MCF 10A (cell line): Measurements from ENCODE around the gene SNX11. TPM values are rescaled to one million over a fixed set of nuclear protein-coding genes. Genes with fewer than 3 reads are reported as not detected.
A peak's percentile ranks its signal among the peaks of the same experiment; 100 is the strongest.

ENCODE experiments used
- BruUV-seq: library from RNA; stranded (reverse); fragments of 400-500 nt; replicated peaks from 2 replicates; lab custom pipeline; 2021; lab: Mats Ljungman, UMichigan
- CTCF ChIA-PET: fragments of 300-600 bp; sonication (Branson Sonifier 250); formaldehyde crosslinking; extraction: SDS; loops from one replicate; lab custom pipeline; 2021; ENCODE audit warnings: antibody characterized with exemption, inconsistent platforms; lab: Yijun Ruan, JAX
- POLR2A ChIA-PET: fragments of 300-600, 350-650 bp; sonication (Branson Sonifier 250); formaldehyde crosslinking; extraction: SDS; loops from one replicate; lab custom pipeline; 2020; ENCODE audit warnings: antibody characterized with exemption, inconsistent platforms; lab: Yijun Ruan, JAX
- DNase-seq: peaks from one replicate; pipeline ENCODE4 v3.0.0-alpha.2; 2018; ENCODE audit not compliant: unreplicated experiment
- H3K27ac Mint-ChIP-seq: one replicate; pipeline ENCODE4 v1.8.0; 2022; ENCODE audit warnings: mild to moderate bottlenecking, low read depth, mixed read lengths; ENCODE audit not compliant: unreplicated experiment
- H3K27me3 Mint-ChIP-seq: one replicate; pipeline ENCODE4 v1.8.0; 2022; ENCODE audit warnings: mixed read lengths; ENCODE audit not compliant: insufficient read depth, unreplicated experiment
- H3K36me3 Mint-ChIP-seq: one replicate; pipeline ENCODE4 v1.8.0; 2022; ENCODE audit warnings: mild to moderate bottlenecking, moderate library complexity, mixed read lengths; ENCODE audit not compliant: insufficient read depth, unreplicated experiment
- H3K4me1 Mint-ChIP-seq: one replicate; pipeline ENCODE4 v1.8.0; 2022; ENCODE audit warnings: mixed read lengths; ENCODE audit not compliant: insufficient read depth, unreplicated experiment
- H3K4me3 Mint-ChIP-seq: one replicate; pipeline ENCODE4 v1.8.0; 2022; ENCODE audit warnings: mild to moderate bottlenecking, moderate library complexity, mixed read lengths; ENCODE audit not compliant: unreplicated experiment
- H3K9me3 Mint-ChIP-seq: one replicate; pipeline ENCODE4 v1.8.0; 2022; ENCODE audit warnings: mixed read lengths; ENCODE audit not compliant: unreplicated experiment
- CTCF ChIP-seq: fragments of 200-600 bp; IDR thresholded peaks from one replicate; pipeline ENCODE4 v1.8.0; 2022; ENCODE audit warnings: antibody characterized with exemption, mild to moderate bottlenecking; ENCODE audit not compliant: unreplicated experiment
- intact Hi-C: fragments of 100-400 bp; cut with micrococcal nuclease; formaldehyde crosslinking; loops from 2 replicates; pipeline ENCODE4 v1.14.1; 2022
- total RNA-seq: library from RNA; stranded (reverse); gene quantifications from 2 replicates; pipeline ENCODE4 v1.2.3, GENCODE V29; 2022

Gene SNX11
- total RNA-seq, 1 experiment from 2014 or later: 24.2 TPM

- intact Hi-C loops: no loop called here
- H3K27ac Mint-ChIP-seq: no peak overlapping the region
- no TSS peak for BruUV-seq
- TF ChIP-seq CTCF: no peak
- ChIA-PET CTCF (interaction anchor here (0.9 to 1.7 kb wide), 3 partner anchors 10 to 142 kb away, joined by 3 to 5 read pairs (median 3); partner anchors contain the start of gene CDK5RAP3), POLR2A (interaction anchor here (0.6 kb wide), 1 partner anchor 65 kb away, joined by 5 read pairs; the partner anchor contains the start of gene NFE2L1)
- H3K4me3 Mint-ChIP-seq: no peak overlapping the region
- H3K27me3 Mint-ChIP-seq: no peaks in the 10 kb centered on the region
- H3K4me1 Mint-ChIP-seq: peaks cover 15% of the 10 kb centered on the region
- H3K9me3 Mint-ChIP-seq: no peaks in the 10 kb centered on the region
- DNase-seq: no peak
- peaks cover 66% of the 10 kb centered on the region for H3K36me3 Mint-ChIP-seq
These were observed 5.7 kb downstream of the SNX11 start for GRCh38 chr17:48113201-48113676.

- no peak for TF ChIP-seq CTCF
- ChIA-PET CTCF (interaction anchor here (0.8 to 1.0 kb wide), 2 partner anchors 42 to 70 kb away, joined by 3 to 4 read pairs; no protein-coding TSS in a partner anchor), POLR2A (interaction anchor here (0.8 to 2.8 kb wide), 2 partner anchors 14 to 74 kb away, joined by 3 to 19 read pairs; partner anchors contain the start of genes NFE2L1 and SNX11)
- no peaks in the 10 kb centered on the region for H3K27me3 Mint-ChIP-seq
- no peak overlapping the region for H3K27ac Mint-ChIP-seq
- no peak overlapping the region for H3K4me3 Mint-ChIP-seq
- peaks cover 5% of the 10 kb centered on the region for H3K4me1 Mint-ChIP-seq
- DNase-seq: no peak
- BruUV-seq: TSS peak; percentile 29
- intact Hi-C loops: no loop called here
- peaks cover 62% of the 10 kb centered on the region for H3K36me3 Mint-ChIP-seq
- H3K9me3 Mint-ChIP-seq: no peaks in the 10 kb centered on the region
These were observed 14.5 kb downstream of the SNX11 start for GRCh38 chr17:48121923-48122664.

DNA sequence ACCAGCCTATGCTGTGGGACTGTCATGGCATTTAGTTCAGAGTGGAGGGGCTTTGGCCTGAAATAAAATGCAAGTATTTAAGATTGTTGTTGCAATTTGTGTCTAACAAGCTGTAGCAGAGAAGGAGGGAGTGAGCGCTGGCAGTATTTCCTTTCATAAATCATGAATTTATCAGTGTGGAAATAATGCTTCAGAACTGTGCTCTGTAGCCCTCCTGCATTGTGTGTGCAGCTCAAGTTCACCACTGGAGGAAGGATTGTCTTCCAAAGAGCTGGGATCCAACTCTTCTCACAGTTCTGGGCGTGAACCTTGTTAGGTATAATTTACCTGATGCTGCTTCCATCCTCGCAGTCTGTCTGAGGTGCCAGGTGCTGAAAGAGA lies 15.1 kb downstream of the SNX11 start:
- no peak for TF ChIP-seq CTCF
- Mint-ChIP-seq H3K36me3 (peaks cover 56% of the 10 kb centered on the region), H3K9me3 (no peaks in the 10 kb centered on the region), H3K4me3 (no peak overlapping the region), H3K4me1 (peaks cover 9% of the 10 kb centered on the region), H3K27me3 (no peaks in the 10 kb centered on the region), H3K27ac (no peak overlapping the region)
- no TSS peak for BruUV-seq
- ChIA-PET CTCF (interaction anchor here (1.5 to 1.7 kb wide), 2 partner anchors 9 to 97 kb away, joined by 5 read pairs; no protein-coding TSS in a partner anchor), POLR2A (interaction anchor here (0.9 to 2.8 kb wide), 3 partner anchors 8 to 15 kb away, joined by 3 to 19 read pairs (median 4); partner anchors contain the start of gene SNX11)
- intact Hi-C loops: no loop called here
- DNase-seq: no peak

- ChIA-PET POLR2A (interaction anchor here (0.5 to 2.8 kb wide), 4 partner anchors 8 to 276 kb away, joined by 3 to 19 read pairs (median 4); partner anchors contain the start of gene SNX11), CTCF (interaction anchor here (1.4 to 2.1 kb wide), 4 partner anchors 9 to 176 kb away, joined by 5 to 12 read pairs (median 5); no protein-coding TSS in a partner anchor)
- Mint-ChIP-seq H3K36me3 (peaks cover 52% of the 10 kb centered on the region), H3K27ac (no peak overlapping the region), H3K9me3 (no peaks in the 10 kb centered on the region), H3K27me3 (no peaks in the 10 kb centered on the region), H3K4me1 (peaks cover 13% of the 10 kb centered on the region), H3K4me3 (no peak overlapping the region)
- TF ChIP-seq CTCF: no peak
- no peak for DNase-seq
- no TSS peak for BruUV-seq
- intact Hi-C loops: no loop called here
These were observed 15.5 kb downstream of the SNX11 start for GRCh38 chr17:48123111-48123510.
